Measurements from ENCODE around the gene ABCB6.

DNA sequence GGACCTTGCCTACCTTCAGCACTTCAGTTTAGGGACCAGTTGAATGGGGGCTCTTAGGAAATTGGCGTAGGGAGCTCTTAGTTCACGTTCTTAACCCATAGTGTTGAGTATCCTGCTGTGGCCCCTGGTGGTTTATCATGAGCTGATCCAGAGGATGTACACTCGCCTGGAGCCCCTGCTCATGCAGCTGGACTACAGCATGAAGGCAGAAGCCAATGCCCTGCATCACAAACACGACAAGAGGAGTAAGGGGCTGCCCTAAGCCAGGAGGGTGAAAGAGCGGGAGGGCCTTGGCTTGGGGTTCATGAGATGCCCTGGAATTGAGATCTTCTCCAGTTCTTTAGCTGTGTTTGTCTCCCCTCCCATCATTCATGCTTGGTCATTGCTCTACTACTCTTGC, 37.8 kb downstream of the ABCB6 start:
- TF ChIP-seq, protein P1, sequence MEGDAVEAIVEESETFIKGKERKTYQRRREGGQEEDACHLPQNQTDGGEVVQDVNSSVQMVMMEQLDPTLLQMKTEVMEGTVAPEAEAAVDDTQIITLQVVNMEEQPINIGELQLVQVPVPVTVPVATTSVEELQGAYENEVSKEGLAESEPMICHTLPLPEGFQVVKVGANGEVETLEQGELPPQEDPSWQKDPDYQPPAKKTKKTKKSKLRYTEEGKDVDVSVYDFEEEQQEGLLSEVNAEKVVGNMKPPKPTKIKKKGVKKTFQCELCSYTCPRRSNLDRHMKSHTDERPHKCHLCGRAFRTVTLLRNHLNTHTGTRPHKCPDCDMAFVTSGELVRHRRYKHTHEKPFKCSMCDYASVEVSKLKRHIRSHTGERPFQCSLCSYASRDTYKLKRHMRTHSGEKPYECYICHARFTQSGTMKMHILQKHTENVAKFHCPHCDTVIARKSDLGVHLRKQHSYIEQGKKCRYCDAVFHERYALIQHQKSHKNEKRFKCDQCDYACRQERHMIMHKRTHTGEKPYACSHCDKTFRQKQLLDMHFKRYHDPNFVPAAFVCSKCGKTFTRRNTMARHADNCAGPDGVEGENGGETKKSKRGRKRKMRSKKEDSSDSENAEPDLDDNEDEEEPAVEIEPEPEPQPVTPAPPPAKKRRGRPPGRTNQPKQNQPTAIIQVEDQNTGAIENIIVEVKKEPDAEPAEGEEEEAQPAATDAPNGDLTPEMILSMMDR (IDR thresholded peaks at IDR 0.05): no peak
- TF ChIP-seq POLR2AphosphoS5 (IDR thresholded peaks at IDR 0.05): no peak
- TF ChIP-seq POLR2A (IDR thresholded peaks at IDR 0.05; ENCODE audit: low read depth): no peak

All from esophagus muscularis mucosa (tissue), 3 donors.